Caco-2 (cell line): Measurements from ENCODE around the gene LETMD1. TPM values are rescaled to one million over a fixed set of nuclear protein-coding genes. Genes with fewer than 3 reads are reported as not detected.

Source experiments
- Bru-seq: library from RNA; stranded (reverse); fragments of 400-500 nt; gene quantifications from one replicate; lab custom pipeline; 2021; lab: Mats Ljungman, UMichigan
- BruChase-seq, 2 experiments: library from RNA; stranded (reverse); fragments of 400-500 nt; gene quantifications; one replicate each; lab custom pipeline; 2021; lab: Mats Ljungman, UMichigan
- BruUV-seq: library from RNA; stranded (reverse); fragments of 400-500 nt; replicated peaks from 2 replicates; lab custom pipeline; 2021; lab: Mats Ljungman, UMichigan
- CTCF ChIA-PET: fragments of 300-600 bp; sonication (Branson Sonifier 250); formaldehyde crosslinking; loops from one replicate; lab custom pipeline; 2022; ENCODE audit warnings: antibody characterized with exemption; lab: Charles Lee
- POLR2A ChIA-PET: fragments of 300-600 bp; sonication (Branson Sonifier 250); formaldehyde crosslinking; loops from one replicate; lab custom pipeline; 2022; ENCODE audit warnings: antibody characterized with exemption; lab: Charles Lee
- DNase-seq, 2 experiments: peaks; one replicate each; pipeline versions ENCODE4 v3.0.0 to v3.0.0-alpha.2; 2020 to 2022
- H3K27me3 ChIP-seq: replicated peaks from 2 replicates; pipeline ENCODE4 v1.6.0; 2011; ENCODE audit warnings: low read length; ENCODE audit not compliant: control insufficient read depth, insufficient read depth
- H3K36me3 ChIP-seq: 2 replicates; pipeline ENCODE4 v1.5.1; 2011; ENCODE audit warnings: low read length; ENCODE audit not compliant: control insufficient read depth, insufficient read depth
- H3K4me1 ChIP-seq: fragments of 250-450 bp; sonication (Bioruptor Pico); 2 replicates; pipeline ENCODE4 v1.5.1; 2020; ENCODE audit warnings: mild to moderate bottlenecking
- H3K4me3 ChIP-seq: 2 replicates; pipeline ENCODE4 v1.5.1; 2011; ENCODE audit warnings: low read depth, mild to moderate bottlenecking, control low read depth, low read length
- H3K9me3 ChIP-seq: fragments of 250-450 bp; sonication (Bioruptor Pico); 2 replicates; pipeline ENCODE4 v1.5.1; 2020; ENCODE audit warnings: mild to moderate bottlenecking, moderate library complexity
- H3K27ac Mint-ChIP-seq: one replicate; pipeline ENCODE4 v1.8.0; 2022; ENCODE audit warnings: mixed read lengths; ENCODE audit not compliant: unreplicated experiment
- H3K27me3 Mint-ChIP-seq: one replicate; pipeline ENCODE4 v1.8.0; 2022; ENCODE audit warnings: mixed read lengths; ENCODE audit not compliant: insufficient read depth, unreplicated experiment
- H3K36me3 Mint-ChIP-seq: one replicate; pipeline ENCODE4 v1.8.0; 2022; ENCODE audit warnings: mild to moderate bottlenecking, mixed read lengths; ENCODE audit not compliant: insufficient read depth, unreplicated experiment
- H3K4me1 Mint-ChIP-seq: one replicate; pipeline ENCODE4 v1.8.0; 2022; ENCODE audit warnings: low read depth, mixed read lengths; ENCODE audit not compliant: unreplicated experiment
- H3K4me3 Mint-ChIP-seq: one replicate; pipeline ENCODE4 v1.8.0; 2022; ENCODE audit warnings: mild to moderate bottlenecking, moderate library complexity, mixed read lengths; ENCODE audit not compliant: unreplicated experiment
- H3K9me3 Mint-ChIP-seq: one replicate; pipeline ENCODE4 v1.8.0; 2022; ENCODE audit warnings: mixed read lengths; ENCODE audit not compliant: unreplicated experiment
- intact Hi-C: fragments of 100-400 bp; cut with micrococcal nuclease; formaldehyde crosslinking; loops from one replicate; pipeline ENCODE4 v1.10.0; 2022; ENCODE audit not compliant: unreplicated experiment
- long read RNA-seq: library from polyadenylated mRNA; stranded (forward); transcript quantifications from one replicate; pipeline ENCODE4 v2.0.0, GENCODE V29; 2022
- total RNA-seq: library from RNA; stranded (reverse); gene quantifications from 2 replicates; pipeline ENCODE4 v1.2.3, GENCODE V29; 2022
- TF ChIP-seq, protein P1 (sequence below), 2 experiments: fragments of 200-600 bp in 1 of 2; IDR thresholded peaks; 1 replicate in 1 of 2; 2 replicates in 1 of 2; pipeline versions ENCODE4 v1.5.1 to v1.8.0; 2011 to 2022; ENCODE audit warnings: antibody characterized with exemption in 1 of 2, control low read depth in 1 of 2, inconsistent platforms in 1 of 2, low read depth in 1 of 2, low read length in 1 of 2, mild to moderate bottlenecking in 1 of 2, moderate library complexity in 1 of 2; ENCODE audit not compliant: insufficient read depth in 1 of 2, severe bottlenecking in 1 of 2, unreplicated experiment in 1 of 2

Gene LETMD1, protein sequence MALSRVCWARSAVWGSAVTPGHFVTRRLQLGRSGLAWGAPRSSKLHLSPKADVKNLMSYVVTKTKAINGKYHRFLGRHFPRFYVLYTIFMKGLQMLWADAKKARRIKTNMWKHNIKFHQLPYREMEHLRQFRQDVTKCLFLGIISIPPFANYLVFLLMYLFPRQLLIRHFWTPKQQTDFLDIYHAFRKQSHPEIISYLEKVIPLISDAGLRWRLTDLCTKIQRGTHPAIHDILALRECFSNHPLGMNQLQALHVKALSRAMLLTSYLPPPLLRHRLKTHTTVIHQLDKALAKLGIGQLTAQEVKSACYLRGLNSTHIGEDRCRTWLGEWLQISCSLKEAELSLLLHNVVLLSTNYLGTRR
- total RNA-seq (90.6 and 95.6 TPM in 2 replicates), Bru-seq, nascent RNA (percentile 94 among the genes with signal in this experiment), BruChase-seq, experiment 1, labeled RNA remaining after a 2-hour chase (percentile 93 among the genes with signal in this experiment), BruChase-seq, experiment 2, labeled RNA remaining after a 6-hour chase (percentile 92 among the genes with signal in this experiment)
- long read RNA-seq, transcript LETMD1-238 (1 exons, 2,948 nt): major isoform, 21 of 87 reads
- long read RNA-seq, transcript LETMD1-221 (5 exons, 1,480 nt): minor isoform, 5 of 87 reads
- long read RNA-seq, transcript LETMD1-220 (4 exons, 563 nt): minor isoform, 5 of 87 reads
- long read RNA-seq, transcript LETMD1-201 (9 exons, 2,112 nt): minor isoform, 16 of 87 reads
- long read RNA-seq, partial matches to known transcripts: 2 of 87 reads
- long read RNA-seq, other reads (novel, unspliced or antisense): 30 of 87 reads

DNA sequence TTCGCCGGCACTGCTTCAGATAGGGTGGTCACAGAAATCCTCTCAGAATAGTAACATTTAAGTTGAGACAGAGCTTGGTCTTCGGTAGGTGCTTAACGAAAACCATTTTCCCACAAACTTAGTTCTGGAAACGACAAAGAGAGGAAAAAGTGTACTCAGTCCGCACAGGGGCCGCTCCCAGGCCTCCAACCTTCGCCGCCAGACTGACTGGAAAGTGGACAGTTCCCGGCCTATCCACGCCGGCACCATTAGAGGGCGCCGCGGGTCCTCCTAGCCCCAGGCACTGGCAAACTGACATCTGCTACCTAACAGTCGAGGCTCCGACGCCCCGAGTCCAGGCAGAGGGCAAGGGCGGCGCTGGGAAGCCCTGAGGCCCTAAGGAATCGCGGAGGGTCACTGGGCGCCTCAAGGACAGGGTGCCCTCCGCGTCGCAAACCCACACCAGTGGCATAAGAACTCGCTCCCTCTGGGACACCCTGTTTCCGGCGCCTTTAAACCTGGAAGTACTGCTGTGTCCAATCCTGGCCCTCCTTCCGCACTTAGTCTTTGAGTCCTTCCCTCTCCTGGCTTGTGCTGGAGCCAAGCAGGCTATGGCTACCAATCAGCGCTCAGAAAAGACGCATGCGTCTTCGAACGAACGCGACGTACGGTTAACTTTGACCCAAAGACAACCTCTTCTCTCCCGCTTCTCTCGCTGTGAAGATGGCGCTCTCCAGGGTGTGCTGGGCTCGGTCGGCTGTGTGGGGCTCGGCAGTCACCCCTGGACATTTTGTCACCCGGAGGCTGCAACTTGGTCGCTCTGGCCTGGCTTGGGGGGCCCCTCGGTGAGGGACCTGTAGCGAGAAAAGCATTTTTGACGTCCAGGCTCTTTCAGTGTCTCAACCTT lies at the start of gene LETMD1:
LETMD1 (plus strand) TSS at position 673 of the 886 bp plus-strand sequence; CDS start at position 703, 30 bp downstream.
- peak; percentile 96 to 98 for DNase-seq
- H3K4me1 Mint-ChIP-seq: no peaks in the 10 kb centered on the region
- H3K27me3 ChIP-seq: no peaks in the 10 kb centered on the region
- peak within 1 kb of the TSS; percentile 99 for H3K4me3 Mint-ChIP-seq
- peak within 1 kb of the TSS; percentile 64 for H3K4me3 ChIP-seq
- BruUV-seq: TSS peak; percentile 91
- H3K36me3 Mint-ChIP-seq: peaks cover 16% of the 10 kb centered on the region
- H3K27ac Mint-ChIP-seq: peak within 1 kb of the TSS; percentile 96
- no peaks in the 10 kb centered on the region for H3K4me1 ChIP-seq
- POLR2A ChIA-PET: interaction anchor here (0.6 to 1.8 kb wide), 5 partner anchors 20 to 222 kb away, joined by 4 to 16 read pairs (median 7); partner anchors contain the start of genes CSRNP2, DAZAP2 and POU6F1
- no peaks in the 10 kb centered on the region for H3K36me3 ChIP-seq
- intact Hi-C loops: loop anchor here (1.0 to 2.0 kb wide), 7 partner anchors 22 to 293 kb away; partner anchors contain the start of genes CSRNP2, DAZAP2, POU6F1 and SLC11A2
- H3K27me3 Mint-ChIP-seq: no peaks in the 10 kb centered on the region
- CTCF ChIA-PET: interaction anchor here (0.8 to 1.5 kb wide), 5 partner anchors 22 to 293 kb away, joined by 3 to 4 read pairs (median 4); partner anchors contain the start of genes CSRNP2 and SLC11A2
- no peaks in the 10 kb centered on the region for H3K9me3 Mint-ChIP-seq
- TF ChIP-seq, protein P1, sequence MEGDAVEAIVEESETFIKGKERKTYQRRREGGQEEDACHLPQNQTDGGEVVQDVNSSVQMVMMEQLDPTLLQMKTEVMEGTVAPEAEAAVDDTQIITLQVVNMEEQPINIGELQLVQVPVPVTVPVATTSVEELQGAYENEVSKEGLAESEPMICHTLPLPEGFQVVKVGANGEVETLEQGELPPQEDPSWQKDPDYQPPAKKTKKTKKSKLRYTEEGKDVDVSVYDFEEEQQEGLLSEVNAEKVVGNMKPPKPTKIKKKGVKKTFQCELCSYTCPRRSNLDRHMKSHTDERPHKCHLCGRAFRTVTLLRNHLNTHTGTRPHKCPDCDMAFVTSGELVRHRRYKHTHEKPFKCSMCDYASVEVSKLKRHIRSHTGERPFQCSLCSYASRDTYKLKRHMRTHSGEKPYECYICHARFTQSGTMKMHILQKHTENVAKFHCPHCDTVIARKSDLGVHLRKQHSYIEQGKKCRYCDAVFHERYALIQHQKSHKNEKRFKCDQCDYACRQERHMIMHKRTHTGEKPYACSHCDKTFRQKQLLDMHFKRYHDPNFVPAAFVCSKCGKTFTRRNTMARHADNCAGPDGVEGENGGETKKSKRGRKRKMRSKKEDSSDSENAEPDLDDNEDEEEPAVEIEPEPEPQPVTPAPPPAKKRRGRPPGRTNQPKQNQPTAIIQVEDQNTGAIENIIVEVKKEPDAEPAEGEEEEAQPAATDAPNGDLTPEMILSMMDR (IDR thresholded peaks at IDR 0.05; ENCODE audit: insufficient read depth in 1 of 2, low read depth in 1 of 2, low read length in 1 of 2, severe bottlenecking in 1 of 2, unreplicated experiment in 1 of 2): peak; percentile 93 to 99
- no peaks in the 10 kb centered on the region for H3K9me3 ChIP-seq

DNA sequence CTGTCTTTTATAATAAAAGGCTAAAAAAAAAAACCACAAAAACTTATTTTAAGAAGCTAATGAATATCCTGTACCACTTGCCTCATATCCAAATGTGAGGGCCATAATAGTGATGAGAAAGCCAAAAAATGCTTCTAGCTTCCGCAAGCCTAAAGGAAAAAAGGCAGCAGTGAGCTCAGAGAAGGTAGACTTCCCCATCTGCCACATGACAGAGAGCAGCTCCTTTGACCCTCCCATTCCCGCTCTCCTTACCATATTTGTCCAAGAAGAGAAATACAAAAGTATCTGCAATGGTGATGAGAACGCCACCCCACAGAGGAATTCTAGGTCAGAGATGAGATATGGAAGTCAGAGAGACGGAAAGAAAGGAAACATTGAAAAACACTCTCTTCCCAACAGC lies 49.0 kb upstream of the LETMD1 start:
- ChIA-PET POLR2A (interaction anchor here (0.7 kb wide), 1 partner anchor 254 kb away, joined by 3 read pairs; no protein-coding TSS in a partner anchor), CTCF (no interaction called here)
- Histone ChIP-seq H3K4me3 (no peak overlapping the region), H3K4me1 (peaks cover under 1% of the 10 kb centered on the region; the same call in 1 of the 2 replicates), H3K27me3 (no peaks in the 10 kb centered on the region), H3K36me3 (no peaks in the 10 kb centered on the region; the same call in 1 of the 2 replicates), H3K9me3 (no peaks in the 10 kb centered on the region)
- no peak overlapping the region for H3K4me3 Mint-ChIP-seq
- H3K9me3 Mint-ChIP-seq: no peaks in the 10 kb centered on the region
- intact Hi-C loops: no loop called here
- no peak overlapping the region for H3K27ac Mint-ChIP-seq
- peaks cover 5% of the 10 kb centered on the region for H3K4me1 Mint-ChIP-seq
- peaks cover 74% of the 10 kb centered on the region for H3K36me3 Mint-ChIP-seq
- TF ChIP-seq, protein P1 (IDR thresholded peaks at IDR 0.05; ENCODE audit: insufficient read depth in 1 of 2, low read depth in 1 of 2, low read length in 1 of 2, severe bottlenecking in 1 of 2, unreplicated experiment in 1 of 2): no peak
- no peaks in the 10 kb centered on the region for H3K27me3 Mint-ChIP-seq
- DNase-seq: no peak
- BruUV-seq: no TSS peak
